HepG2 (cell line): ENCODE data around the gene TCERG1L.

Experiments used
- CTCF ChIP-seq: sonication (generic); formaldehyde crosslinking; IDR thresholded peaks from 2 replicates; pipeline ENCODE4 v1.5.0; 2020; ENCODE audit warnings: mild to moderate bottlenecking, missing genetic modification reagents, moderate library complexity
- EZH2 ChIP-seq: conservative IDR thresholded peaks from 2 replicates; pipeline ENCODE4 v1.6.1; 2012; ENCODE audit warnings: mild to moderate bottlenecking, low read depth, low read length, moderate library complexity
- JDP2 ChIP-seq: sonication (generic); formaldehyde crosslinking; IDR thresholded peaks from 2 replicates; pipeline ENCODE4 v1.8.1; 2022; ENCODE audit warnings: missing genetic modification reagents, borderline replicate concordance
- SRSF1 ChIP-seq: fragments of 200-400 bp; formaldehyde crosslinking; optimal IDR thresholded peaks from 2 replicates; pipeline ENCODE3; 2017; ENCODE audit warnings: mild to moderate bottlenecking, low read depth, low read length, moderate library complexity
- TF ChIP-seq, protein P1 (sequence below): sonication (generic); formaldehyde crosslinking; IDR thresholded peaks from 2 replicates; pipeline ENCODE4 v1.9.0; 2022; ENCODE audit warnings: low read depth, missing genetic modification reagents

- no peak for TF ChIP-seq SRSF1
- TF ChIP-seq JDP2 (CRISPR knock-in tag), result no peak
- TF ChIP-seq, protein P1, sequence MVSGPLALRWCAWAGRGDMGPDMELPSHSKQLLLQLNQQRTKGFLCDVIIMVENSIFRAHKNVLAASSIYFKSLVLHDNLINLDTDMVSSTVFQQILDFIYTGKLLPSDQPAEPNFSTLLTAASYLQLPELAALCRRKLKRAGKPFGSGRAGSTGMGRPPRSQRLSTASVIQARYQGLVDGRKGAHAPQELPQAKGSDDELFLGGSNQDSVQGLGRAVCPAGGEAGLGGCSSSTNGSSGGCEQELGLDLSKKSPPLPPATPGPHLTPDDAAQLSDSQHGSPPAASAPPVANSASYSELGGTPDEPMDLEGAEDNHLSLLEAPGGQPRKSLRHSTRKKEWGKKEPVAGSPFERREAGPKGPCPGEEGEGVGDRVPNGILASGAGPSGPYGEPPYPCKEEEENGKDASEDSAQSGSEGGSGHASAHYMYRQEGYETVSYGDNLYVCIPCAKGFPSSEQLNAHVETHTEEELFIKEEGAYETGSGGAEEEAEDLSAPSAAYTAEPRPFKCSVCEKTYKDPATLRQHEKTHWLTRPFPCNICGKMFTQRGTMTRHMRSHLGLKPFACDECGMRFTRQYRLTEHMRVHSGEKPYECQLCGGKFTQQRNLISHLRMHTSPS (CRISPR knock-in tag), result no peak
- no peak for TF ChIP-seq CTCF
- TF ChIP-seq EZH2, result no peak
These were observed 248.2 kb downstream of the TCERG1L start for GRCh38 chr10:131063311-131063710.
